ENCODE measurements around the gene CRYBG2. TPM values are rescaled to one million over a fixed set of nuclear protein-coding genes. Genes with fewer than 3 reads are reported as not detected.

CRYBG2 gene
- total and polyA plus RNA-seq, 10 of the 15 experiments (the other 5 are each of a cell fraction or from before 2014, with no cell fraction given) = 0.03 to 1.2 (median 0.11) TPM; not detected in 4

DNA sequence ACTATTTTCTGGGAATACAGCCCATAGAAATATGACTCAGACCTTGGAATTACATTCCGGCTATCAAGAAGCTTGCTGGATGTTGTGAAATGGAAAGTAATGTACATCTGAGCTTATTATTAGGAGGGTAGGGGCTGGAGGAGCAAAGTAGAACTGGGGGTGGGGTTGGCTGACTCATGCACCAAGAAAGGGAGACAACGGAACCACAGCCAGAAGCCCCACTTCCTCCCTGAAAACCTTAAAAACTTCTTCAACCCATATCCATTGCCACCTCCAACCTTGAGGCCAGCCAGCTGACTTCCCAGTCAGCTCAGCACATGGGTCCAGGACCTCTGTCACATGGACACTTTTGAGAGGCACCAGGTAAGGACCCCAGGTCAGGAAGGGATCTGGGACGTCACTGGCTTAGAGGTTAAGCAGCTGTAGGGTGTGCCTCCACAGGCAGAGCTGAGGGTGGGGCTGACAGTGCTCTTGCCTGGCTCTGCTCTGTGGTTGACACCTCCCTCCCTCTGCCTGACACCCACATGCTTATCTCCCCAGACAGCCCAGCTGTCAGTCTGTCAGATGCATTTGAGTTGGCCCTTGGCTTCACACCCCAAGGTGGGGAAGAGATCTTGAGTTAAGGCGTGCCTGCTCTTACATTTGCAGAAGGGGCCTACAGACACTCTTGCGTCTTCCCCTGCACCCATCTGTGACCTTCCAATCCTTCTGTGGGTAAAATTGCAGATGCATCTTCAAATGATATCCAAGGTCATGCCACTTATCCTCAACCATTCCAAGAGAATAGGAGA lies 24.4 kb upstream of the CRYBG2 start:
- Histone ChIP-seq H2AFZ (ENCODE audit: control insufficient read depth, low read depth, low read length) (peak overlapping the region; percentile 74), H4K20me1 (ENCODE audit: control insufficient read depth, insufficient read depth) (no peaks in the 10 kb centered on the region), H3K27ac (ENCODE audit: control insufficient read depth, insufficient read depth) (peak overlapping the region; percentile 38), H3K27me3 (replicated peaks in 1 of 2; ENCODE audit: control insufficient read depth in 2 of 2, insufficient read depth in 2 of 2, low read length in 1 of 2) (no peaks in the 10 kb centered on the region), H3K9me3 (replicated peaks; ENCODE audit: control insufficient read depth, insufficient read depth, low read length) (no peaks in the 10 kb centered on the region), H3K4me1 (ENCODE audit: control insufficient read depth, insufficient read depth, low read length) (peaks cover 22% of the 10 kb centered on the region), H3K4me3 (peak overlapping the region; percentile 19; the same call in 1 of the 2 replicates), H3K9ac (ENCODE audit: control insufficient read depth, insufficient read depth, low read length) (no peak overlapping the region), H3K36me3 (ENCODE audit: control insufficient read depth in 2 of 2, insufficient read depth in 2 of 2, low read length in 1 of 2) (no peaks in the 10 kb centered on the region), H3K4me2 (ENCODE audit: control insufficient read depth, insufficient read depth) (peak overlapping the region; percentile 82; the same call in 1 of the 2 replicates), H3K79me2 (ENCODE audit: control insufficient read depth, insufficient read depth, low read length) (no peaks in the 10 kb centered on the region)
- ChIA-PET POLR2A (interaction anchor here (0.7 to 2.1 kb wide), 6 partner anchors 8 to 99 kb away, joined by 3 to 7 read pairs (median 5); partner anchors contain the start of gene SH3BGRL3), CTCF (interaction anchor here (0.7 to 5.4 kb wide), 17 partner anchors 10 to 411 kb away, joined by 3 to 31 read pairs (median 6); partner anchors contain the start of gene CD52), RAD21 (ENCODE audit: unreplicated experiment) (interaction anchor here (0.6 to 2.3 kb wide), 10 partner anchors 13 to 208 kb away, joined by 3 to 24 read pairs (median 4); partner anchors contain the start of genes CD52, SH3BGRL3 and ZNF593), SMC1A (ENCODE audit: uncharacterized antibody, unreplicated experiment) (interaction anchor here (0.6 to 2.2 kb wide), 14 partner anchors 8 to 252 kb away, joined by 3 to 13 read pairs (median 4); partner anchors contain the start of gene CEP85)
- intact Hi-C loops (cut with micrococcal nuclease; ENCODE audit: unreplicated experiment) = no loop called here
- ATAC-seq = peak; percentile 97
- peak; percentile 97 for FAIRE-seq
- WGBS (ENCODE audit: insufficient coverage, insufficient replicate concordance, low lambda C conversion rate, missing lambda C conversion rate) = 6% methylated on average over 5 of the region's 5 CpGs
- in situ Hi-C loops (cut with MboI) = no loop called here
- no TSS peak for BruUV-seq (replicated peaks)
- peak; percentile 73 for DNase-seq (ENCODE audit: low read depth, low spot score)
- TF ChIP-seq BCL11A (IDR thresholded peaks at IDR 0.05; ENCODE audit: low read depth, low read length) (peak; percentile 48), PAX5 (IDR thresholded peaks at IDR 0.05; ENCODE audit: borderline replicate concordance, low read depth, low read length) (peak; percentile 45; the same call in 1 of the 2 replicates), ESRRA (IDR thresholded peaks at IDR 0.05; ENCODE audit: low read length) (no peak), IKZF1 (conservative IDR thresholded peaks at IDR 0.05) (peak; percentile 89), EP300 (IDR thresholded peaks at IDR 0.05; ENCODE audit: borderline replicate concordance in 1 of 2, control insufficient read depth in 1 of 2, low read depth in 2 of 2, low read length in 2 of 2) (peak in 1 of 2 experiments; percentile 63; a peak in 2 of 4 replicates), EGR1 (IDR thresholded peaks at IDR 0.05; ENCODE audit: borderline replicate concordance in 1 of 2, low read depth in 2 of 2, low read length in 2 of 2) (no peak), RUNX3 (IDR thresholded peaks at IDR 0.05; ENCODE audit: low read length) (peak; percentile 72), TCF12 (IDR thresholded peaks at IDR 0.05; ENCODE audit: low read depth, low read length) (peak; percentile 85), CHD1 (IDR thresholded peaks at IDR 0.05; ENCODE audit: low read depth, low read length) (no peak), SP1 (IDR thresholded peaks at IDR 0.05; ENCODE audit: low read depth, low read length) (peak; percentile 7), NR2F1 (conservative IDR thresholded peaks at IDR 0.05) (peak; percentile 64; the same call in 1 of the 2 replicates), MTA2 (IDR thresholded peaks at IDR 0.05; ENCODE audit: low read depth) (peak; percentile 78), ATF7 (IDR thresholded peaks at IDR 0.05; ENCODE audit: low read depth) (peak; percentile 68), CBFB (IDR thresholded peaks at IDR 0.05; ENCODE audit: low read depth) (no peak), DPF2 (IDR thresholded peaks at IDR 0.05) (peak; percentile 95), SMAD5 (IDR thresholded peaks at IDR 0.05; ENCODE audit: low read depth) (no peak), SRF (IDR thresholded peaks at IDR 0.05; ENCODE audit: low read depth in 2 of 2, low read length in 2 of 2) (0 out of 4 replicates have a peak, but pooled peaks of 1 of the 2 experiments have one; percentile 17), NBN (IDR thresholded peaks at IDR 0.05) (peak; percentile 88)
- TF ChIP-seq, protein P1, sequence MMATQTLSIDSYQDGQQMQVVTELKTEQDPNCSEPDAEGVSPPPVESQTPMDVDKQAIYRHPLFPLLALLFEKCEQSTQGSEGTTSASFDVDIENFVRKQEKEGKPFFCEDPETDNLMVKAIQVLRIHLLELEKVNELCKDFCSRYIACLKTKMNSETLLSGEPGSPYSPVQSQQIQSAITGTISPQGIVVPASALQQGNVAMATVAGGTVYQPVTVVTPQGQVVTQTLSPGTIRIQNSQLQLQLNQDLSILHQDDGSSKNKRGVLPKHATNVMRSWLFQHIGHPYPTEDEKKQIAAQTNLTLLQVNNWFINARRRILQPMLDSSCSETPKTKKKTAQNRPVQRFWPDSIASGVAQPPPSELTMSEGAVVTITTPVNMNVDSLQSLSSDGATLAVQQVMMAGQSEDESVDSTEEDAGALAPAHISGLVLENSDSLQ (IDR thresholded peaks at IDR 0.05) = peak; percentile 94
- TF ChIP-seq, protein P2, sequence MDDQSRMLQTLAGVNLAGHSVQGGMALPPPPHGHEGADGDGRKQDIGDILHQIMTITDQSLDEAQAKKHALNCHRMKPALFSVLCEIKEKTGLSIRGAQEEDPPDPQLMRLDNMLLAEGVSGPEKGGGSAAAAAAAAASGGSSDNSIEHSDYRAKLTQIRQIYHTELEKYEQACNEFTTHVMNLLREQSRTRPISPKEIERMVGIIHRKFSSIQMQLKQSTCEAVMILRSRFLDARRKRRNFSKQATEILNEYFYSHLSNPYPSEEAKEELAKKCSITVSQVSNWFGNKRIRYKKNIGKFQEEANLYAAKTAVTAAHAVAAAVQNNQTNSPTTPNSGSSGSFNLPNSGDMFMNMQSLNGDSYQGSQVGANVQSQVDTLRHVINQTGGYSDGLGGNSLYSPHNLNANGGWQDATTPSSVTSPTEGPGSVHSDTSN (IDR thresholded peaks at IDR 0.05; ENCODE audit: insufficient replicate concordance, low read depth, low read length) = peak; percentile 82
- TF ChIP-seq, protein P3, sequence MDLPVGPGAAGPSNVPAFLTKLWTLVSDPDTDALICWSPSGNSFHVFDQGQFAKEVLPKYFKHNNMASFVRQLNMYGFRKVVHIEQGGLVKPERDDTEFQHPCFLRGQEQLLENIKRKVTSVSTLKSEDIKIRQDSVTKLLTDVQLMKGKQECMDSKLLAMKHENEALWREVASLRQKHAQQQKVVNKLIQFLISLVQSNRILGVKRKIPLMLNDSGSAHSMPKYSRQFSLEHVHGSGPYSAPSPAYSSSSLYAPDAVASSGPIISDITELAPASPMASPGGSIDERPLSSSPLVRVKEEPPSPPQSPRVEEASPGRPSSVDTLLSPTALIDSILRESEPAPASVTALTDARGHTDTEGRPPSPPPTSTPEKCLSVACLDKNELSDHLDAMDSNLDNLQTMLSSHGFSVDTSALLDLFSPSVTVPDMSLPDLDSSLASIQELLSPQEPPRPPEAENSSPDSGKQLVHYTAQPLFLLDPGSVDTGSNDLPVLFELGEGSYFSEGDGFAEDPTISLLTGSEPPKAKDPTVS (IDR thresholded peaks at IDR 0.05; ENCODE audit: low read depth, low read length) = no peak

Data from GM12878 (cell line).